SK-N-MC (cell line): ENCODE results near the gene CLIP4.

ENCODE experiments used
- EZH2 ChIP-seq: fragments of 200-600 bp; sonication (generic); IDR thresholded peaks from one replicate; pipeline ENCODE4 v1.6.1; 2017; ENCODE audit warnings: antibody characterized with exemption
- POLR2AphosphoS5 ChIP-seq: IDR thresholded peaks from 2 replicates; pipeline ENCODE4 v1.6.1; 2012; ENCODE audit warnings: mild to moderate bottlenecking, low read depth, low read length, borderline replicate concordance

DNA sequence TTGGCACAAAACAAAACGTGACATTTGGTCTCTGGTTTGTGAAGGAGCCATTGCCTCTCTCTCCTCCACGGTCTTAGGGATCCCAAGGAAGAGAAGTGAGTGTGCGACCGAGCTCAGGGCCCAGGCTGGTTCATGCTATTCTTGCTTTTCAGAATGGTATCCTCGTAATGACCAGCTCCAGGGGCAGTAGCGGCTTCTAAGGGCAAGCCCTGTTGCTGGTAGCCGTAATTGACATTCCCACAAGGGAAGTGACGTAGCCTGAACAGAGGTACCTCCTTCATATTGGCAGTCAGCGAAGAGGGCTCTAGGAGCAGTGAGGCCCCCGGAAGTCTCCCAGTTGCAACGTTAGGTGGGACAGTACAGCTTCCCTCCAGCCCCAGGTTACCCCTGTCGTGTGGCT lies 77.9 kb downstream of the CLIP4 start:
- TF ChIP-seq POLR2AphosphoS5 = no peak
- no peak for TF ChIP-seq EZH2
